C1 segment of cervical spinal cord (tissue), 14 donors: ENCODE data around the gene L1CAM.

ENCODE experiments used
- DNase-seq, 14 donors: peaks; one replicate each; lab custom pipeline; 2025; lab: John Stamatoyannopoulos, UW

L1CAM gene

GRCh38 chrX:153865685-153866084 lies 20.3 kb downstream of the L1CAM start:
- no peak for DNase-seq

GRCh38 chrX:153865321-153865580 lies 20.7 kb downstream of the L1CAM start:
- DNase-seq = no peak

DNA sequence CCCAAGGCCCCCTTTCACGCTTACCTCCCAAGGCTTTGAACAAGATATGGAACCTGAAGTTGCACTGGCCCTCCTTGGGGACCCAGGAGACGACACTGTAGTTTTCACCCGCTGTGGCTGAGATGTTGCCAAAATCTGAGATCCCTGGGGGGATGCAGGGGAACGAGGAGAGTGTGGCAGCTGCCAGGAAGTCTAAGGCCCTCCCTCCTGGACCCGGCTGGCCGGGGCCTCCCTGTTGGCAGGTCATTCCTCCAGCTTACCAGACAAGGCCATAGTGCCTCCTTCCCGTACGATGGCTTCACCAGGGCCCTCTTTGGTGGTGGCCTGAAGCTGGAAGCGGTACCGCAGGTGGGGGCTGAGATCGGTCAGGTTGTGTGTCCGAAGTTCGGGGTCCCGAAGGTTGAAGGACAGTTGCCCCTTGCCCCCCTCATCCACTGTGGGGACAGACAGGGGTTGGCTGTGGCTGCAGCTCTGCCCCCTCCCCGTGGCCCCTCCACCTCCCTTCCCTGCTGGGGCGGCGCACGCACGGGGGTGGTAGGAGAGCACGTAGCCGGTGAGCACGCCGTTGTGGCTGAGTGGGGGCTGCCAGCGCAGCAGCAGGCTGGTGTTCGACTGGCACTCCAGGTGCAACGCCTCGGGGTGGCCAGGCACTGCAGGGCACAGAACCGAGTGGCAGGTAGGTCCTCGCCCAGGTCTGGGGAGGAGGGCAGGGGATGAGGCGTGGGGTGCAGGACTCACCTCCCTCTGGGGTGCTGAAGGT lies 21.2 kb downstream of the L1CAM start:
- DNase-seq = no peak

- no peak for DNase-seq
Measured at GRCh38 chrX:153864101-153864500, 21.9 kb downstream of the L1CAM start.

- no peak for DNase-seq
Measured at GRCh38 chrX:153863251-153863991, 22.6 kb downstream of the L1CAM start.

GRCh38 chrX:153862369-153863250 lies 23.4 kb downstream of the L1CAM start:
- DNase-seq = peak in 1 of 14 donors; percentile 83

DNA sequence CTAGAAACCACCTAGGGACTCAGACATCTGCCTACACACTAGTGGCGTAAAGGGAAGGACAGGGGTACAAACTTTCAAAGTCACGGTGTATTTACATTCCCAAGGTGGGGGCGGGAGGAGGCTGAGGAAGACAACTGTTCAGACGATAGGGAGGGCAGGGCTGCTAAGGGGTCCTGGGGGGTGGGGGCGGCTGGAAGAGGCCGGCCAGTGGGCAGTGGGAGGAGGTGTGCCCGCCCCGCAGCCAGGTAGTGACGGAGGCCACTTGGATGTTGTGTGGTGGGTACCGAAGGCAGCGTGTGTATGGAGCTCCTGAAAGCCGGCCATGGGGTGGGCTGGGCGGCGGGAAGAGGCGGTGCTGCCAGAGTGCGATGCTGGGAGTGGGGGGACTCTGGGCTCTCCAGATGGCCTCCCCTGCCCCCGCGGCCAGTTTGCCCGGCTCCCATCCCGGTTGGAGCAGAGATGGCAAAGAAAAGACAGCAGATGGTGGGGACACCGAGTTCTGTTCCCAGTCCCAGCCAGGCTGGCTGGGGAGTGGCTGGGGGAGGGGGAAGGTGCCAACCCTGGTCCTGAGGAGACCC lies 24.2 kb downstream of the L1CAM start:
- peak in 1 of 14 donors; percentile 84 for DNase-seq

DNA sequence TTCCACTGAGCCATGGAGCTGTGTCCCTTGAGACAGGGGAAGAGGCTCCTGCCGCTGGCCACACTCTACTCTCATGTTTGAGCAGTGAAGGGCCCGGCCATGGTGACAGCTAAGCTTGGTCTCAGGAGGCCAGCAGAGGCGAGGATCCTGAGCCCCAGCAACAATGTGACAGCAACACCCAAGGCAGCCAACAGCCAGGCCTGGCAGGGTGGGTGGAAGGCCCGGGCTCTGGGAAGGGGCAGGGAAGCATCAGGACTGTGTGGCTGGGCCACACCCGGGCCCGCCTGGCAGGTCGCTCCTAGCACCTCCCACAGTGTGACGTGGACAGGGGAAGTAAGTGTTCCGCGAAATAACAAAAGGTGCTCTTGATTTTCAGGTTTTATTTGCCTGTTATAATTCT lies 24.8 kb downstream of the L1CAM start:
- DNase-seq = no peak

DNA sequence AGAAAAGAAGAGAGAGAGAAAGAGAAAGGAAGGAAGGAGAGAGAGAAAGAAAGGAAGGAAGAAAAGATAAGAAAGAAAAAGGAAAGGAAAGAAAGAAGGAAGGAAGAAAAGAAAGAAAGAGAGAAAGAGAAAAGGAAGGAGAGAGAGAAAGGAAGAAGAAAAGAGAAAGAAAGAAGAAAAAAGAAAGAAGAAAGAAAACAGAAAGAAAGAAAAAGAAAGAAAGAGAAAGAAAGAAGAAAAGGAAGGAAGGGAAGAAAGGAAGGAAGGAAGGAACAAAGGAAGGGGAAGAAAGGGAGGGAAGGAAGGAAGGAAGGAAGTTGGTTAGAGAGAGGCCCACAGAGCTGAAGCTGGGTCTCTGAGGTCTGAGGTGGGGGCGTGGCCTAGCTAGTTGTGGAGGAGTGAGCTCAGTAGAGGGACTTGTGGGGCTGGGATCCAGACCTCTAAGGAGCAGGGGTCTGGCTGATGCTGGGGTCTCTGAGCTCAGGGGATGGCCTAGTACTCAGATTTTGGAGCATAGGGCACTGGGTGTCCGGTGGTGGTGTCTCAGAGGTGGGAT lies 28.5 kb downstream of the L1CAM start:
- no peak for DNase-seq

GRCh38 chrX:153854702-153855101 lies 31.3 kb downstream of the L1CAM start:
- no peak for DNase-seq

- DNase-seq = no peak
Measured at GRCh38 chrX:153853902-153854267, 32.1 kb downstream of the L1CAM start.

DNA sequence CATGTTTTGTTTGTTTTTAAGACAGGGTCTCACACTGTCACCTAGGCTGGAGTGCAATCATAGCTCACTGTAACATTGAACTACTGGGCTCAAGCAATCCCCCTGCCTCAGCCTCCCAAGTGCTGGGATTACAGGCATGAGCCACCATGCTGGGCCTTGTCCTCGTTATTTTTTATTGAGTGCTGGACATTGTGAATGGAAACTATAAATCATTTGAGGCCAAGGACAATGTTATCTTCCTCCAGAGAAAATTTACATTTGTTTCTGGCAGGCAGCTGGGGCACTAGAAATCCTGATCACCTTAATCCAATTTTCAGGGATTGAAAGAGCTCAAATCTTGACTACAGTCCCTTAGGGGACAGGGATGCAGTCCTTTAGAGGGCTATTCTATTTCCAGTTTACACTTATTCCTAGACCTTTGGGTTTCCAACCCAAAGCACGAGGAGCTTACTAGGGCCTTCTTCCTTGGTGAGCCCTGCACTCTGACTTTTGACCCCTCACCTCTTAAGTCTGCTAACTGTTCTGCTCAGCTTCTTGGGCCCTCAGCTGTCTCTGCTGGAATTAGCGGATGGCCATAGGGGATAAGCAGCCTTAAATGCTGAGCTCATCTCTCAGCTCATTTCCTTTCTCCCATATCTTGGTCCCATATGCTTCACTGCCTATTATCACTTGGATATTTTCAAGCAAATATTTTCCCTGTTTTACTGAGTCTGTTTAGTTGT lies 32.6 kb downstream of the L1CAM start:
- DNase-seq = no peak

- no peak for DNase-seq
Measured at GRCh38 chrX:153851981-153852380, 34.0 kb downstream of the L1CAM start.

GRCh38 chrX:153848325-153848724 lies 37.6 kb downstream of the L1CAM start:
- no peak for DNase-seq

GRCh38 chrX:153845842-153846241 lies 40.1 kb downstream of the L1CAM start:
- no peak for DNase-seq

- no peak for DNase-seq
Measured at GRCh38 chrX:153845195-153845594, 40.8 kb downstream of the L1CAM start.

DNA sequence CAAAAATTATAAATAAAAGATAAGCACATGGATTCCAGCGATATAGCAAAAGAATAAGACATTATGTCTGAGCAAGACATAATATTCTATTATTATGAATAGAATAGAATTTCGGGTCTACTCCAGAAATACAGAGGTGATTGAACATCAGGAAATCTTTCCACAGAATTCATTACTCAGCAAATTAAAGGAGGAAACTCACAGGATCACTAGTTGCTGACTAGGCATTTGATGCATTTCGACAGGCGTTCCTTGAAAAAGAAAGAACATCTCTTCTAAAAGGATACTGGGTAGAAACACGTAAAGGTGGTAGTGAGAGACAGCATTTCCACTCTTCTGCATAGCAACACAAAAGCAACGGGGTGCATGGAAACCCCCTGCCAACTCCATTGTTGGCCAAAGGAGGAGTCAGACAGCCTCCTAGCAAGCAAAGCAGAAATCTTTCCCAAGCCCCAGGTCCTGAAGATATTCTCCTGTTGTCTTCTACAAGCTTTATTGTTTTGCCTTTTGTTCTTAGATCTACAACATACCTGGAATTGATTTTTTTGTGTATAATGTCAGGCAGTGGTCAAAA lies 41.4 kb downstream of the L1CAM start:
- DNase-seq = no peak

GRCh38 chrX:153836921-153837320 lies 49.1 kb downstream of the L1CAM start:
- DNase-seq = no peak

GRCh38 chrX:153832728-153833127 lies 53.2 kb downstream of the L1CAM start:
- DNase-seq = no peak

DNA sequence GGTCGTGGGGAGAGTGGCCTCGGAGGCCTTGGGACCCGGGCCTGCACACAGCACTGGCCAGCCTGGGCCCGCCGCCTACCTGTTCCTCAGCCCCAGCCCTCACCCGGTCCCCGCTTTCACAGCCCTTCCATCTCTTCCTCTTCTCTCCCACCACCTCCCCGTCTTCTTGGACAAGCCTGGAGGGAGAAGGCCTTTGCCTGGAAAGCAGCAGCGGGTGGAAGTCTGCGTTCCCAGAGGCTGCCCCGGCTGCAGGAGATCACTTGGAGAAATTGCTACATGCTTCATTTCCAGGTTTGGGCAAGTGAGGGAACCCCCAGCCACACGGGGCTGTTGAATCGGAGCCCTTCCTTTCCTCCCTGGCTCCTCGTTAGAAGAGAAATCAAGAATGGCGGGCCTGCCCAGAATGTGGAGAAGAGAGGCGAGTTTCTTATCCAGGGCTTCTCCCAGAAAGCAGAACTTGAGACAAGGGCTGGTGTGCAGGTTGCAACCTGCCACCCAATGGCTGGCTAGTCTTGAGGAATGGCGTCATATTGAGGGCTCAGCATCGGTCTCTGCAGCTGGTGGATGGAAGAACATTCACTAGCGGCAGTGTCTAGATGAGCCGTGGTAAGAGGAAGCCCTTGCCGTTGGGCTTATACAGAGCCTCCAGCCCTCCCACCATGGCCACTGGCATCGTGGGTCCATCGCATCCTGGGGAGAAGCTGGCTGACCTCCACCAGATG lies 54.4 kb downstream of the L1CAM start:
- no peak for DNase-seq
